Keratinocyte (primary cell): ENCODE measurements around the gene ERBIN. TPM values are rescaled to one million over a fixed set of nuclear protein-coding genes. Genes with fewer than 3 reads are reported as not detected.

Source experiments
- DNase-seq: peaks from one replicate; pipeline ENCODE4 v3.0.0-alpha.2; 2011; ENCODE audit warnings: low read depth, missing footprints, low spot score
- FAIRE-seq: peaks from 2 replicates; lab custom pipeline; 2011; peaks lifted over from hg19 to GRCh38; lab: Jason Lieb, UNC
- H2AFZ ChIP-seq: 2 replicates; pipeline ENCODE4 v1.6.0; 2012; ENCODE audit warnings: low read length, control low read depth, inconsistent platforms; ENCODE audit not compliant: control insufficient read depth
- H3K27ac ChIP-seq: 2 replicates; pipeline ENCODE4 v1.5.1; 2011; ENCODE audit warnings: low read length; ENCODE audit not compliant: control insufficient read depth, insufficient read depth
- H3K27me3 ChIP-seq: 3 replicates; pipeline ENCODE4 v1.6.0; 2011; ENCODE audit warnings: low read length; ENCODE audit not compliant: control insufficient read depth, insufficient read depth; ENCODE audit errors: extremely low read depth
- H3K36me3 ChIP-seq, 2 experiments: 2 replicates in 1 of 2; 3 replicates in 1 of 2; pipeline ENCODE4 v1.5.1; 2011; ENCODE audit warnings: low read length in 2 of 2, mild to moderate bottlenecking in 1 of 2; ENCODE audit not compliant: control insufficient read depth in 2 of 2, insufficient read depth in 2 of 2; ENCODE audit errors: extremely low read depth in 1 of 2
- H3K4me1 ChIP-seq: 3 replicates; pipeline ENCODE4 v1.5.1; 2011; ENCODE audit warnings: low read length; ENCODE audit not compliant: control insufficient read depth, insufficient read depth; ENCODE audit errors: extremely low read depth
- H3K4me2 ChIP-seq: 3 replicates; pipeline ENCODE4 v1.6.0; 2011; ENCODE audit warnings: low read depth, low read length; ENCODE audit not compliant: control insufficient read depth, insufficient read depth; ENCODE audit errors: extremely low read depth
- H3K4me3 ChIP-seq, 3 experiments: fragments of 200-600 bp in 1 of 3; sonication (generic) in 1 of 3; 2 replicates in 2 of 3; 3 replicates in 1 of 3; pipeline ENCODE4 v1.5.1; 2011 to 2016; ENCODE audit warnings: low read length in 3 of 3, mild to moderate bottlenecking in 3 of 3, control low read depth in 2 of 3, inconsistent platforms in 1 of 3, low read depth in 1 of 3, mixed read lengths in 1 of 3, mixed run types in 1 of 3, moderate library complexity in 1 of 3; ENCODE audit not compliant: control insufficient read depth in 2 of 3, insufficient read depth in 2 of 3; ENCODE audit errors: extremely low read depth in 1 of 3
- H3K79me2 ChIP-seq: 2 replicates; pipeline ENCODE4 v1.6.0; 2012; ENCODE audit warnings: low read length; ENCODE audit not compliant: control insufficient read depth, insufficient read depth
- H3K9ac ChIP-seq: 3 replicates; pipeline ENCODE4 v1.6.0; 2011; ENCODE audit warnings: low read length; ENCODE audit not compliant: control insufficient read depth, insufficient read depth; ENCODE audit errors: extremely low read depth
- H3K9me1 ChIP-seq: 3 replicates; pipeline ENCODE4 v1.6.0; 2011; ENCODE audit warnings: low read length; ENCODE audit not compliant: control insufficient read depth, insufficient read depth; ENCODE audit errors: extremely low read depth
- H3K9me3 ChIP-seq: 2 replicates; pipeline ENCODE4 v1.5.1; 2012; ENCODE audit warnings: low read depth, low read length; ENCODE audit not compliant: control insufficient read depth
- H4K20me1 ChIP-seq: 3 replicates; pipeline ENCODE4 v1.6.0; 2011; ENCODE audit warnings: low read length; ENCODE audit not compliant: control insufficient read depth, insufficient read depth; ENCODE audit errors: extremely low read depth
- EZH2 ChIP-seq: IDR thresholded peaks from one replicate; pipeline ENCODE4 v1.6.1; 2012; ENCODE audit warnings: inconsistent platforms, mild to moderate bottlenecking, low read length, moderate library complexity
- dilution Hi-C: fragments of 300-500 bp; cut with MboI; formaldehyde crosslinking; loops from one replicate; pipeline ENCODE4 v1.7.0; 2020; ENCODE audit warnings: low sequenced_read_pairs; ENCODE audit not compliant: extremely low pct_ligation_motif_present
- polyA plus RNA-seq, 5 experiments: library from polyadenylated mRNA; depleted of rRNA in 3 of 5; stranded (reverse) in 3 of 5; stranded (forward) in 1 of 5; unstranded in 1 of 5; fragments of >200 nt; gene quantifications; 1 replicate in 1 of 5; 2 replicates in 3 of 5; 3 replicates in 1 of 5; pipeline versions ENCODE4 v1.2.1 to v1.2.3, GENCODE V29; 2011 to 2012; ENCODE audit warnings: missing spikeins in 2 of 5, low read depth in 1 of 5, low replicate concordance in 1 of 5
- TF ChIP-seq, protein P1 (sequence below), 3 experiments: IDR thresholded peaks in 1 of 3; conservative IDR thresholded peaks in 1 of 3; optimal IDR thresholded peaks in 1 of 3; 2 replicates in 2 of 3; 3 replicates in 1 of 3; pipeline versions ENCODE3 to v1.5.1; 2011; ENCODE audit warnings: low read length in 3 of 3, mild to moderate bottlenecking in 3 of 3, moderate library complexity in 2 of 3, control low read depth in 1 of 3, inconsistent platforms in 1 of 3; ENCODE audit not compliant: insufficient read depth in 2 of 3; ENCODE audit errors: extremely low read depth in 1 of 3

Gene ERBIN
- polyA plus RNA-seq, 1 donor (not counting 4 experiments of a cell fraction or from before 2014, with no cell fraction given): 30.6 TPM

DNA sequence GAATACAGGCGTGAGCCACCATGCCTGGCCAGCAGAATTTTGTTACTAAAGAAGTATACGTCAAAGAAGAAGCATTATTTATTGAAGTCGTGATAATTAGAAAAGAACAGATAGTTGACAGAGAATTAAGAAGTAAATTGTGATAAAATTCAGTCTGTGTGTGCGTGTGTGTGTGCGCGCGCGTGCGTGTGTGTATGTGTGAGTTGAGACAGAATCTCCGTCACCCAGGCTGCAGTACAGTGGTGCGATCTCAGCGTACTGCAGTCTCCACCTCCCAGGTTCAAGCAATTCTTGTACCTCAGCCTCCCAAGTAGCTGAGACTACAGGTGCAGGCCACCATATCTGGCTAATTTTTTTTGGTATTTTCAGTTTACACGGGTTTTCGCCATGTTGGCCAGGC, 77.8 kb downstream of the ERBIN start:
- Histone ChIP-seq H3K4me1 (no peaks in the 10 kb centered on the region), H2AFZ (no peak overlapping the region), H3K9ac (no peak overlapping the region), H3K27me3 (no peaks in the 10 kb centered on the region), H3K4me3 (no peak overlapping the region), H3K27ac (no peak overlapping the region), H3K36me3 (peaks cover 0 to 2% of the 10 kb centered on the region in 2 experiments), H3K79me2 (peaks cover 51% of the 10 kb centered on the region), H3K9me1 (no peaks in the 10 kb centered on the region), H4K20me1 (no peaks in the 10 kb centered on the region), H3K4me2 (no peak overlapping the region), H3K9me3 (no peaks in the 10 kb centered on the region)
- FAIRE-seq (no peak), DNase-seq (no peak)
- no peak for TF ChIP-seq EZH2
- TF ChIP-seq, protein P1, sequence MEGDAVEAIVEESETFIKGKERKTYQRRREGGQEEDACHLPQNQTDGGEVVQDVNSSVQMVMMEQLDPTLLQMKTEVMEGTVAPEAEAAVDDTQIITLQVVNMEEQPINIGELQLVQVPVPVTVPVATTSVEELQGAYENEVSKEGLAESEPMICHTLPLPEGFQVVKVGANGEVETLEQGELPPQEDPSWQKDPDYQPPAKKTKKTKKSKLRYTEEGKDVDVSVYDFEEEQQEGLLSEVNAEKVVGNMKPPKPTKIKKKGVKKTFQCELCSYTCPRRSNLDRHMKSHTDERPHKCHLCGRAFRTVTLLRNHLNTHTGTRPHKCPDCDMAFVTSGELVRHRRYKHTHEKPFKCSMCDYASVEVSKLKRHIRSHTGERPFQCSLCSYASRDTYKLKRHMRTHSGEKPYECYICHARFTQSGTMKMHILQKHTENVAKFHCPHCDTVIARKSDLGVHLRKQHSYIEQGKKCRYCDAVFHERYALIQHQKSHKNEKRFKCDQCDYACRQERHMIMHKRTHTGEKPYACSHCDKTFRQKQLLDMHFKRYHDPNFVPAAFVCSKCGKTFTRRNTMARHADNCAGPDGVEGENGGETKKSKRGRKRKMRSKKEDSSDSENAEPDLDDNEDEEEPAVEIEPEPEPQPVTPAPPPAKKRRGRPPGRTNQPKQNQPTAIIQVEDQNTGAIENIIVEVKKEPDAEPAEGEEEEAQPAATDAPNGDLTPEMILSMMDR (optimal IDR thresholded peaks at IDR 0.05 in 1 of 3, IDR thresholded peaks at IDR 0.05 in 1 of 3, conservative IDR thresholded peaks at IDR 0.05 in 1 of 3; ENCODE audit: extremely low read depth in 1 of 3, insufficient read depth in 2 of 3, low read length in 3 of 3): no peak
- dilution Hi-C loops: no loop called here

GRCh38 chr5:66009277-66009676, 82.9 kb downstream of the ERBIN start:
- Histone ChIP-seq H3K9me1 (no peaks in the 10 kb centered on the region), H4K20me1 (no peaks in the 10 kb centered on the region), H3K4me1 (peaks cover 5% of the 10 kb centered on the region), H2AFZ (no peak overlapping the region), H3K27ac (no peak overlapping the region), H3K9ac (no peak overlapping the region), H3K27me3 (no peaks in the 10 kb centered on the region), H3K36me3 (peaks cover 0 to 4% of the 10 kb centered on the region in 2 experiments), H3K79me2 (peaks cover 17% of the 10 kb centered on the region), H3K9me3 (no peaks in the 10 kb centered on the region), H3K4me2 (no peak overlapping the region), H3K4me3 (no peak overlapping the region)
- DNase-seq (no peak), FAIRE-seq (no peak)
- dilution Hi-C loops: no loop called here
- no peak for TF ChIP-seq EZH2
- TF ChIP-seq, protein P1 (optimal IDR thresholded peaks at IDR 0.05 in 1 of 3, IDR thresholded peaks at IDR 0.05 in 1 of 3, conservative IDR thresholded peaks at IDR 0.05 in 1 of 3; ENCODE audit: extremely low read depth in 1 of 3, insufficient read depth in 2 of 3, low read length in 3 of 3): no peak
